HG03196 (cell line): ENCODE measurements around the gene SLFN11.
"Not testable (repeated sequence)": the region's sequence is repeated elsewhere in the genome, so short reads cannot be mapped to it uniquely, and the experiment has no call there.

Experiments
- ATAC-seq: cut with Tn5 transposase; IDR thresholded peaks from one replicate; pipeline ENCODE4 v1.9.1; 2021; ENCODE audit not compliant: unreplicated experiment

SLFN11 gene

DNA sequence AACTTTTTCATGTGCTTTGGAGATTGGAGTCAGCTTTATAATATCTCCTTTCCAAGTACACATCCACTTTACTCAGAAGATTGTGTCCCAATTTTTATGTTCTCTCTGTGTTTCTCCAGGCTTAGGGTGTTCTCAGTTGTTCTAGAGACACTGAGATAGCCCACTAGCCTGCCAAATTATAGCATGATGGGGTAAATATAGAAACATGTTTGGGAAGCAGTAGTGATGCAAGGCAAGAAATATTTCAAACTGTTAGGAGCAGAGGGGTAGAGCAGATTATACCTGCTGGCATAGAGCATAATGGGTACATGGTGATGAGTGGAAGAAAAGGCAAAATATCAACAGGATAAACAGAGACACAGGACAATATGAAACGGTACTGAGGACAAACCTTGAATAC lies 12.4 kb downstream of the SLFN11 start:
- no peak for ATAC-seq

DNA sequence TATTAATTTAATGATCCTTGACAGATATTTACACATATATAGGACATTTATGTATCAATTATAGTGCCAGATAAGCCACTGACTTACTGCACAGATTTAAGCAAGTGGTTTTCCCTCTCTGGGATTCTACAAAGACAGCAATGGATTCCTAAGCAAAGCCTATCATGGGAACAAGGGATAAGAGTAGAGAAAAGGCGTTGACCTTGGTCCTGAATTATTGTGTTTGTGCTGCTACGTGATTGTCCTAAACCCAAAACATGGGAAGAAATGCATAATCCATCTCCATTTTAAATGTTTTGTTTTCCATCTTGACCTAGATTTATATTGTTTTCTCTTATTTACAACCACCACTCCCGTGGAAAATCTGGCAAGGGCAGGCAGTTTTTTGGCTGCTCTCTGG lies 14.0 kb downstream of the SLFN11 start:
- ATAC-seq: no peak

GRCh38 chr17:35352284-35352683 lies 21.1 kb downstream of the SLFN11 start:
- ATAC-seq: no peak

DNA sequence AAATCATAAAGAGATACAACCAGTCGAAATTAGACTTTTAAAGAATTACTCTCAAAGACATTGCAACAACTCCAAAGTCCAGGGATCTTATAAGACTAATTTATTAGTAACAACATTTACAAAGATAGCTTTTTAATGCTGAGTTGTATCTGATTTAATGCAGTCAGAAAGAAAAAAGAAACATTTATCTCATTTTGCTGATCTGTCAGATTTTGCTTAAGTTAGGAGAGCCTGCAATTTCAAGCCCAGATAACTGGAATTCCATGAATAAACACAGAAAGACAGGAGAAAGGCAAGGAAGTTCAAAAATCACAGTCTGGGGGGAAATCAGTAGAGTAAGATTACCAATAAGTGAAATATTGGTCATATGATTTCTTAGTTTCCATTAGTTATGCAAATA lies 22.9 kb downstream of the SLFN11 start:
- no peak for ATAC-seq

DNA sequence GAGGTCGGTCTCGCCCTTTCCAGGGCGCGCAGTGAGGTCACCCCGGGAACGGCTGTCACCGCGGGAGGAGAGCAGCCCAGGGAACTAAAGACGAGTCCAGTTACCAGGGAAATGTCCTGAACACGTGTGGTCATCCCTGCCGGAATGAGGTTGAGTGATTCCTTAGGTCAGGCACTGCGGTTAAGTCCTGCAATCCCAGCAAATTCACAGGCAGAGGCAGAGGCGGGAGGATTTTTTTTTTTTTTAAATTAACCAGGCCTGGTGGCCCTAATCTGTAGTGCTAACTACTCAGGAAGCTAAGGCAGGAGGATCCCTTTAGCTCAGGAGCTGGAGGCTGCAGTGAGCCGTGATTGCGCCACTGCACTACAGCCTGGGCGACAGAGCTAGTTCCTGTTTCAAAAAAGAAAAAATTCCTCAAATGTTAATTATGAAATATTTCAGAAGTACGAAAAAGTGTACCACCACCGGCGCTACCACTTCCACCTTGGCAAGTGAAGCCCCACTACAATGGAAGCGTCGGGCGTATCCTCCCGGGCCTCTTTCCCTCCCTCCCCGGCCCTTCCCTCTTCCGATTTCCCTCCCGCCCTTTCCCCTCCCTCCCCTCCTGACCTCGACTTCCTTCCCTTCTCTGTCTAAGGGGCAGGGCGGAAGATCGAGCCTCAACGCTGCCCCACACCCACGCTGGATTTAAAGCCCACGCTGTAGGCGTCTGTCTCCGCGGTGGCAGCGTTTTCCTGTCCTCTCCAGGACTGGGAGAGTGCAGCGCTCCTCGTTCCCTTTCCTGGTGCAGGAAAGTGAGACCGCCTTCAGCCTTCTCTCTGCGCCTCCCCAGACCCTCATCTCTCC lies 27.3 kb downstream of the SLFN11 start:
- ATAC-seq: no peak

DNA sequence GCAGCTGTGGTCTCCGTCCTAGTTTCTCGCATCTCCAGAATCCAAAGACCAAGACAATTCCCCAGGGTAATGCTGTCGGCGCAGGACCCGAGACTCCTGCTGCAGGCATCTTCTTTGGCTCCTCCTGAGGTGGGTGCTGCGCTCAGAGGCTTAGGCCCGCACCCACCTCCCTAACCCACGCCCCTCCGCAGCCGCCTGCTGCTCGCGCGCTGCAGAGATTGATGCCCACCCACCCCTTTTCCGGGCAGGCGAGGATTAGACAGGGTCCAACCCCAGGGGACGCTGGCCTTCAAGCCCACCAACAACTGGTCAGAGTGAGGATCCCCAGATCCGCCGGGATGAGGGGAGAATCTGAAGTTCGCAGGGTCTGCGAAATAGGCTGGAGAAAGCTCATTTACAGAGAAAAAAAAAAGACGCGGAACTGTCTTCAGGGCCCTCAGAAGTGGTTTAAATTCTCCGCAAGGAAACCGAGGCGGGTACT lies 27.9 kb downstream of the SLFN11 start:
- no peak for ATAC-seq

- no peak for ATAC-seq
Measured at GRCh38 chr17:35344262-35344661, 29.2 kb downstream of the SLFN11 start.

DNA sequence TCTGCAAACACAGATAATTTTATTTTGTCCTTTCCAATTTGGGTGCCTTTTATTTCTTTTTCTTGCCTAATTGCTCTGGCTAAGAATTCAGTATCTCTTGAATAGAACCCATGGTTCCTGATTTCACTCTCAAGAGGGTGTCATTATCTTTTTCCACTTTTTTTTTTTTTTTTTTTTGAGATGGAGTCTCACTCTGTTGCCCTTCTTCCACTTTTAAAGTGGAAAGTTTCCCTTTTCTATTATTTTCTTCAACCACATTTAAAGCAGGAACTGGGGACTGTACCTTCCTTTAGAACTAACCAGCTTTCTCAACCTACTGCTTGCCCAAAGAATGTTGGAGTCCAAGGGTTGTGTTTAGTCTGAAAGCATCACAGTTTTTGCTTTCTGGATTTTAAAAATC lies 31.1 kb downstream of the SLFN11 start:
- ATAC-seq: no peak

GRCh38 chr17:35341411-35341992 lies 31.9 kb downstream of the SLFN11 start:
- ATAC-seq: no peak

DNA sequence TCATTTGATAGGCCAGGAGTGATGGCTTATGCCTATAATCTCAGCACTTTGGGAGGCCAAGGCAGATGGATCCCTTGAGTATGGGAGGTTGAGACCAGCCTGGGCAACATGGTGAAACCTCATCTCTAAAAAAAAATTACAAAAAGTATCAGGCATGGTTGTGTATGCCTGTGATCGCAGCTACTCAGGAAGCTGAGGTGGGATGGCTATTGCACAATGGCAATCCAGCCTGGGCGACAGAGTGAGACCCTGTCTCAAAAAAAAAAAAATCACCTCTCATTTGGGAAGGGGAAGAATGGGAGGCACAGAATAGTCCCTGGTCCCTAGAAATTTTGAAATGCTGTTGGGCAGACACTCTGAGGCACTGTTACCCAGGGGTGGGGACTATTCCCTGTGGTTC lies 35.2 kb downstream of the SLFN11 start:
- ATAC-seq: no peak

- no peak for ATAC-seq
Measured at GRCh38 chr17:35337364-35337763, 36.1 kb downstream of the SLFN11 start.

- not testable (repeated sequence) for ATAC-seq
Measured at GRCh38 chr17:35333578-35333977, 39.8 kb downstream of the SLFN11 start.

DNA sequence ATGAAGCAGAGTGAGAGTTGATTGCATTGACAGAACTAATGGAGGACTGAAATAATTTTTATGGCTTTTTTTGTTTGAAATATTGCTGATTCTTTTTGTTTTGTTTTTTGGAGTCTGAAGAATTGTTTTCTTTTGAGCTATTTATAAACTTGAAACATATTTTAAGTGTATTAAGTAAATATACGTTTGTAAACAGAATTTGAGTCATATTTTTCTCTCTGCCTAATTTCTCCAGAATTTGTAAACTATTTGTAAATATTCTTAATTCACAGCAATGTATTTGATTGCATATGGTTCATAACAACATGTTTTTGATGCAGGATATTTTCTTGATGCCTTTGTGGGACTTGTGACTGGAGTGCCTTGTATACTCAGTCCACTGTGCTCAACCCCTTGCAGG lies 50.7 kb downstream of the SLFN11 start:
- no peak for ATAC-seq

GRCh38 chr17:35315971-35316370 lies 57.5 kb downstream of the SLFN11 start:
- ATAC-seq: no peak

- no peak for ATAC-seq
Measured at GRCh38 chr17:35315283-35315682, 58.1 kb downstream of the SLFN11 start.

- no peak for ATAC-seq
Measured at GRCh38 chr17:35314415-35315216, 58.8 kb downstream of the SLFN11 start.

DNA sequence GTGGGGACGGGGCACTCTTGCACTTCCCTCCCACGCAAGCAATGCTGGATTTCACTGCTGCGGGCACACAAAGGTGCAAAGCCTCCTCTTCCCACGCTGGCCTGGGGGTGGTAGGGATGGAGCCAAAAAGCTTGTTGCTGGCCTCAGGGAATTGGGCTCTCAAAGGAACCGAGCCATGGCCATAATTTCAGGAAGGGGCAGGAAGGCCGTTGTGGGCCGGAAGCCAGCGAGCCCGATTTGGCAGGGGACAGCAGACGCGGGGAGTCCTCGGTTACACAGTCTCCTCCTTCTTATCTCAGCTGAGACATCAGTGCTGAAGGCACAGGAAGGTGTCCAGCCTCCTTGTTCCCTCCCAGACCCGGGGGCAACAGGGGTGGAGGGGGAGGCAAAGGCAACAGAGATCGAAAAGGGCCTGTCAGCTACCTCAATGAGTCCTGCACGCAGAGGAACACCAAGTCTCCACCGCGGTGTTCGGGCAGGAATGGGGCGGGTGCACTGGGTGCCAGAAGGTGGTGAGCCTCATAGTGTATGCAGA lies 59.5 kb downstream of the SLFN11 start:
- ATAC-seq: no peak

- peak; percentile 67 for ATAC-seq
Measured at GRCh38 chr17:35312790-35313711, 60.4 kb downstream of the SLFN11 start.

- ATAC-seq: no peak
Measured at GRCh38 chr17:35312346-35312745, 61.1 kb downstream of the SLFN11 start.

- not testable (repeated sequence) for ATAC-seq
Measured at GRCh38 chr17:35309345-35309744, 64.1 kb downstream of the SLFN11 start.
